Keratinocyte (primary cell): ENCODE measurements around the gene APEX1. TPM values are rescaled to one million over a fixed set of nuclear protein-coding genes. Genes with fewer than 3 reads are reported as not detected.
A peak's percentile ranks its signal among the peaks of the same experiment; 100 is the strongest.

Experiments
- DNase-seq: peaks from one replicate; pipeline ENCODE4 v3.0.0-alpha.2; 2011; ENCODE audit warnings: low read depth, missing footprints, low spot score
- FAIRE-seq: peaks from 2 replicates; lab custom pipeline; 2011; peaks lifted over from hg19 to GRCh38; lab: Jason Lieb, UNC
- H2AFZ ChIP-seq: 2 replicates; pipeline ENCODE4 v1.6.0; 2012; ENCODE audit warnings: low read length, control low read depth, inconsistent platforms; ENCODE audit not compliant: control insufficient read depth
- H3K27ac ChIP-seq: 2 replicates; pipeline ENCODE4 v1.5.1; 2011; ENCODE audit warnings: low read length; ENCODE audit not compliant: control insufficient read depth, insufficient read depth
- H3K27me3 ChIP-seq: 3 replicates; pipeline ENCODE4 v1.6.0; 2011; ENCODE audit warnings: low read length; ENCODE audit not compliant: control insufficient read depth, insufficient read depth; ENCODE audit errors: extremely low read depth
- H3K36me3 ChIP-seq, 2 experiments: 2 replicates in 1 of 2; 3 replicates in 1 of 2; pipeline ENCODE4 v1.5.1; 2011; ENCODE audit warnings: low read length in 2 of 2, mild to moderate bottlenecking in 1 of 2; ENCODE audit not compliant: control insufficient read depth in 2 of 2, insufficient read depth in 2 of 2; ENCODE audit errors: extremely low read depth in 1 of 2
- H3K4me1 ChIP-seq: 3 replicates; pipeline ENCODE4 v1.5.1; 2011; ENCODE audit warnings: low read length; ENCODE audit not compliant: control insufficient read depth, insufficient read depth; ENCODE audit errors: extremely low read depth
- H3K4me2 ChIP-seq: 3 replicates; pipeline ENCODE4 v1.6.0; 2011; ENCODE audit warnings: low read depth, low read length; ENCODE audit not compliant: control insufficient read depth, insufficient read depth; ENCODE audit errors: extremely low read depth
- H3K4me3 ChIP-seq, 3 experiments: fragments of 200-600 bp in 1 of 3; sonication (generic) in 1 of 3; 2 replicates in 2 of 3; 3 replicates in 1 of 3; pipeline ENCODE4 v1.5.1; 2011 to 2016; ENCODE audit warnings: low read length in 3 of 3, mild to moderate bottlenecking in 3 of 3, control low read depth in 2 of 3, inconsistent platforms in 1 of 3, low read depth in 1 of 3, mixed read lengths in 1 of 3, mixed run types in 1 of 3, moderate library complexity in 1 of 3; ENCODE audit not compliant: control insufficient read depth in 2 of 3, insufficient read depth in 2 of 3; ENCODE audit errors: extremely low read depth in 1 of 3
- H3K79me2 ChIP-seq: 2 replicates; pipeline ENCODE4 v1.6.0; 2012; ENCODE audit warnings: low read length; ENCODE audit not compliant: control insufficient read depth, insufficient read depth
- H3K9ac ChIP-seq: 3 replicates; pipeline ENCODE4 v1.6.0; 2011; ENCODE audit warnings: low read length; ENCODE audit not compliant: control insufficient read depth, insufficient read depth; ENCODE audit errors: extremely low read depth
- H3K9me1 ChIP-seq: 3 replicates; pipeline ENCODE4 v1.6.0; 2011; ENCODE audit warnings: low read length; ENCODE audit not compliant: control insufficient read depth, insufficient read depth; ENCODE audit errors: extremely low read depth
- H3K9me3 ChIP-seq: 2 replicates; pipeline ENCODE4 v1.5.1; 2012; ENCODE audit warnings: low read depth, low read length; ENCODE audit not compliant: control insufficient read depth
- H4K20me1 ChIP-seq: 3 replicates; pipeline ENCODE4 v1.6.0; 2011; ENCODE audit warnings: low read length; ENCODE audit not compliant: control insufficient read depth, insufficient read depth; ENCODE audit errors: extremely low read depth
- CTCF ChIP-seq, 3 experiments: IDR thresholded peaks in 1 of 3; conservative IDR thresholded peaks in 1 of 3; optimal IDR thresholded peaks in 1 of 3; 2 replicates in 2 of 3; 3 replicates in 1 of 3; pipeline versions ENCODE3 to v1.5.1; 2011; ENCODE audit warnings: low read length in 3 of 3, mild to moderate bottlenecking in 3 of 3, moderate library complexity in 2 of 3, control low read depth in 1 of 3, inconsistent platforms in 1 of 3; ENCODE audit not compliant: insufficient read depth in 2 of 3; ENCODE audit errors: extremely low read depth in 1 of 3
- EZH2 ChIP-seq: IDR thresholded peaks from one replicate; pipeline ENCODE4 v1.6.1; 2012; ENCODE audit warnings: inconsistent platforms, mild to moderate bottlenecking, low read length, moderate library complexity
- dilution Hi-C: fragments of 300-500 bp; cut with MboI; formaldehyde crosslinking; loops from one replicate; pipeline ENCODE4 v1.7.0; 2020; ENCODE audit warnings: low sequenced_read_pairs; ENCODE audit not compliant: extremely low pct_ligation_motif_present
- polyA plus RNA-seq, 5 experiments: library from polyadenylated mRNA; depleted of rRNA in 3 of 5; stranded (reverse) in 3 of 5; stranded (forward) in 1 of 5; unstranded in 1 of 5; fragments of >200 nt; gene quantifications; 1 replicate in 1 of 5; 2 replicates in 3 of 5; 3 replicates in 1 of 5; pipeline versions ENCODE4 v1.2.1 to v1.2.3, GENCODE V29; 2011 to 2012; ENCODE audit warnings: missing spikeins in 2 of 5, low read depth in 1 of 5, low replicate concordance in 1 of 5

Gene APEX1
- polyA plus RNA-seq, 1 donor (not counting 4 experiments of a cell fraction or from before 2014, with no cell fraction given), result 234 TPM

- TF ChIP-seq CTCF (optimal IDR thresholded peaks at IDR 0.05 in 1 of 3, IDR thresholded peaks at IDR 0.05 in 1 of 3, conservative IDR thresholded peaks at IDR 0.05 in 1 of 3; ENCODE audit: extremely low read depth in 1 of 3, insufficient read depth in 2 of 3, low read length in 3 of 3), result no peak
- TF ChIP-seq EZH2, result no peak
- H2AFZ ChIP-seq, result no peak overlapping the region
- peaks cover 6% of the 10 kb centered on the region for H3K4me1 ChIP-seq
- DNase-seq (no peak), FAIRE-seq (no peak)
- H3K9me3 ChIP-seq, result no peaks in the 10 kb centered on the region
- dilution Hi-C loops, result no loop called here
- H3K9ac ChIP-seq, result peak overlapping the region; percentile 90
- H3K4me2 ChIP-seq, result peak overlapping the region; percentile 77
- H3K79me2 ChIP-seq, result peaks cover 21% of the 10 kb centered on the region
- no peaks in the 10 kb centered on the region for H3K9me1 ChIP-seq
- no peaks in the 10 kb centered on the region for H4K20me1 ChIP-seq
- H3K27me3 ChIP-seq, result no peaks in the 10 kb centered on the region
- peak overlapping the region; percentile 83 for H3K27ac ChIP-seq
- H3K4me3 ChIP-seq, result peak overlapping the region; percentile 72 to 93 (median 82)
- peaks cover 5 to 9% of the 10 kb centered on the region in 2 experiments for H3K36me3 ChIP-seq
Observed at GRCh38 chr14:20412411-20412810, 42.6 kb upstream of the APEX1 start.

DNA sequence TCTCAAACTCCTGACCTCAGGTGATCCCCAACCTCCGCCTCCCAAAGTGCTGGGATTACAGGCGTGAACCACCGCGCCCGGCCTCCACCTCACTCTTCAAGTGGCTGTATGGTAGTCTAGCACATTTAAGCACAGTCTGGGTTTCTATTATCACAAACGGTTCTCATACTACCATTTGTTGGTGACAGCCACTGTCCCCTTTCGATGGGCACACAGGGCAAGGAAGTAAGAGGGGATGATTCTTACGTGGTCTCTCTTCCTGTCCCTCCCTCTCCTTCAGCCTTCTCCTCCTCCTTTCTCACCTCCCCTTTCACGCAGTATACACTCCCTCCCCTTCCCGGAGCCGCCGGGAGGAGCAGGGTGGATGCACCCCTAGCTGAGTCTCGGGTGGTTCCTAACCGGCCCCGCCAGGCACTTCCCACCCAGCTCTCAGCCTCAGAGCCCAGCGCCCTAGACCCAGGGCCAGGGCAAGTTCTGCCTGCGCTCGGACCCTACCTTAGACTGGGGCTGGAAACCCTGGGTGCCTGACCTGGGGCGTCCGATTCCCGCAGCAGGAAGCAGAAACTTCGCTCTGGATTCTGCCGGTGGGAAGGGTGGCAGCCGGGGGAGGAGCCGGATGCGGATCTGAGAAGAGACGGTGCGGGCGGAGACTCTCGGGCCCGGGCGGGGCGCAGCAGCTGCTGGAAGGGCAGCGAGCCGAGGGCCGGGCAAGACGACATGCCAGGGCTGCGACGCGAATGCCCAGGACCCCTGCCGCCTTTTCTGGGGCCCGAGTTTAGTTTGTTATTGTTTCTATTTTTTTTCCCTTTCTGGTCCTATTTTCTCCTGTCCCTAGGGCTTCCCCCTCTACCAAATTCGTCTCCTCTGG is 41.9 kb upstream of the APEX1 start, which contains the start of gene TEP1:
Gene TEP1, minus strand, starts transcription at position 626 of the 868 bp plus-strand sequence. CDS start 5,062 bp downstream, outside the sequence.
- FAIRE-seq, result no peak
- Histone ChIP-seq H3K4me1 (peaks cover 6% of the 10 kb centered on the region), H3K4me2 (peak within 1 kb of the TSS; percentile 77), H2AFZ (peak within 1 kb of the TSS; percentile 97), H3K9ac (peak within 1 kb of the TSS; percentile 90), H3K27me3 (no peaks in the 10 kb centered on the region), H3K4me3 (peak within 1 kb of the TSS; percentile 72 to 93 (median 82)), H3K27ac (peak within 1 kb of the TSS; percentile 83), H3K36me3 (peaks cover 0 to 2% of the 10 kb centered on the region in 2 experiments), H3K79me2 (peaks cover 19% of the 10 kb centered on the region), H3K9me1 (no peaks in the 10 kb centered on the region), H4K20me1 (no peaks in the 10 kb centered on the region), H3K9me3 (no peaks in the 10 kb centered on the region)
- dilution Hi-C loops, result no loop called here
- TF ChIP-seq EZH2 (no peak), CTCF (optimal IDR thresholded peaks at IDR 0.05 in 1 of 3, IDR thresholded peaks at IDR 0.05 in 1 of 3, conservative IDR thresholded peaks at IDR 0.05 in 1 of 3; ENCODE audit: extremely low read depth in 1 of 3, insufficient read depth in 2 of 3, low read length in 3 of 3) (no peak)
- DNase-seq, result no peak
